Measurements from ENCODE around the gene SIAH3.
"Not testable (repeated sequence)": the region's sequence is repeated elsewhere in the genome, so short reads cannot be mapped to it uniquely, and the experiment has no call there.

Gene SIAH3

DNA sequence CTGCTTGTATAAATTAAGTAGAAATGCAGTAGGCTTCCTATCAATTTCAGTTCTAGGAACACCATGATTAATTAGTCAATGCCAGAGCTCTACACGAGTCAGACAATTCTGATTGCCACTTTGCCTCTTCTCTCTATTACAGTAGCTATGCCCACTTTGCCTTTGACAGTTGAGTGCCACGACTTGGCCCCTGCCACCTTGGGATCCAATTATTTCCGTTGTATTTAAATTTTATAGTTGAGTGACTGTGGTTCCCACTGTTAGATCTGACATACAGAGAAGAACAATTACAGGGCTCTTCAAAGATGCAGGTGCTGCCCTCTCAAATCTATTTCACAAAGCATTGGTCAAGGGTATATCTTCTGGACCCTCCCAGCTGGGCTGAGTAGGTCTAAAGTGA, 94.0 kb downstream of the SIAH3 start:
- not testable (repeated sequence) for H3K4me3 ChIP-seq (ENCODE audit: low read depth, low read length); H3K9ac ChIP-seq (ENCODE audit: low read depth, low read length); H3K27me3 ChIP-seq (ENCODE audit: control insufficient read depth, insufficient read depth, low read length); H3K4me1 ChIP-seq (ENCODE audit: control insufficient read depth, insufficient read depth, low read length); H3K9me3 ChIP-seq (ENCODE audit: control insufficient read depth, insufficient read depth, low read length); H3K27ac ChIP-seq (ENCODE audit: low read depth, low read length); H3K36me3 ChIP-seq (ENCODE audit: control insufficient read depth, insufficient read depth, low read length)

DNA sequence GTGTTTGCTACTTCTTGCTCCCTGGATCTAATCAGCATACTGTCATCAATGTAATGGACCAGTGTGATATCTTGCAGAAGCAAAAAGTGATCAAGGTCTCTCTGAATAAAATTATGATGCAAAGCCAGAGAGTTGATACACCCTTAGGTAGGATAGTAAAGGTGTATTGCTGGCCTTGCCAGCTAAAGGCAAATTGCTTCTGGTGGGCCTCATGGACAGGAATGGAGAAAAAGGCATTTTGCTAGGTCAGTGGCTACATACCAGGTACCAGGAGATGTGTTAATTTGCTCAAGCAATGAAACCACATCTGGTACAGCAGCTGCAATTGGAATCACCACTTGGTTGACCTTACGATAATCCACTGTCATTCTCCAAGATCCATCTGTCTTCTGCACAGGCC, 95.1 kb downstream of the SIAH3 start:
- H3K4me1 ChIP-seq (ENCODE audit: control insufficient read depth, insufficient read depth, low read length); H3K9ac ChIP-seq (ENCODE audit: low read depth, low read length); H3K27me3 ChIP-seq (ENCODE audit: control insufficient read depth, insufficient read depth, low read length); H3K4me3 ChIP-seq (ENCODE audit: low read depth, low read length); H3K9me3 ChIP-seq (ENCODE audit: control insufficient read depth, insufficient read depth, low read length); H3K27ac ChIP-seq (ENCODE audit: low read depth, low read length); H3K36me3 ChIP-seq (ENCODE audit: control insufficient read depth, insufficient read depth, low read length): not testable (repeated sequence)

DNA sequence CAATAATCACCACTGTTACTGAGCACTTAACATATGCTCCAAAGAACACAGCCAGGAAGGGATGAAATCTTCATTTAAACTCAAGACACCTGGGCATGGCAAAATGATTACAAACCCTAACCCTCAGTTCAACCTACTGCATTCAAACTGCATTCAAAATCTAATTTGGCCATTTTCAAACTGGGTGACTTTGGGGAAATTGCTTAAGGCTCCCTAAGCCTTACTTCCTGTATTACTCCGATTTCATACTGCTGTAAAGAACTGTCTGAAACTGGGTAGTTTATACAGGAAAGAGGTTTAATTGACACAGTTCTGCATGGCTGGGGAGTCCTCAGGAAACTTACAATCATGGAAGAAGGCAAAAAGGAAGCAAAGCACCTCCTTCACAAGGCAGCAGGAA, 99.0 kb downstream of the SIAH3 start:
- Histone ChIP-seq H3K27me3 (ENCODE audit: control insufficient read depth, insufficient read depth, low read length) (no peaks in the 10 kb centered on the region), H3K9ac (ENCODE audit: low read depth, low read length) (no peak overlapping the region), H3K27ac (ENCODE audit: low read depth, low read length) (no peak overlapping the region)

DNA sequence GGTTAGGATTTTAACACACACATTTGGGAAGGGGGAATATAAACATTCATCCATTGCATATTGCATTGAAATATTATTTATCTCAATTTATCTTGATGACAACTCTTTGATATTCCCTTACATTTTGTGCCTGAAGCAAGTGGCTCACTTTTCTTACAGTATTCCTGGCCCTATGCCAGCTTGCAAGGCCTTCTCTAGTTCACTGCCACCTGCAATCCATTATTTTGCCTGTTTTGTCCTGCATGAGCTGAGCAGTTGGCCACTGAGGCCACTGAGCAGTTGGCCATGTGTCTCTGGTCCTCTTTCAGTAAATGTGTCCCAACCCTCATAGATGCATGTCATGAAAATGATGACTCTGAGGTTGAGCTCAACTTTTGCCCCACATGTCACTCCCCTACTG, 99.7 kb downstream of the SIAH3 start:
- no peak overlapping the region for H3K4me3 ChIP-seq (ENCODE audit: low read depth, low read length)
- no peaks in the 10 kb centered on the region for H3K36me3 ChIP-seq (ENCODE audit: control insufficient read depth, insufficient read depth, low read length)
- H3K9ac ChIP-seq (ENCODE audit: low read depth, low read length) = no peak overlapping the region
- no peaks in the 10 kb centered on the region for H3K27me3 ChIP-seq (ENCODE audit: control insufficient read depth, insufficient read depth, low read length)
- no peaks in the 10 kb centered on the region for H3K9me3 ChIP-seq (ENCODE audit: control insufficient read depth, insufficient read depth, low read length)
- no peak overlapping the region for H3K27ac ChIP-seq (ENCODE audit: low read depth, low read length)
- peaks cover 2% of the 10 kb centered on the region; the same call in 1 of the 2 replicates for H3K4me1 ChIP-seq (ENCODE audit: control insufficient read depth, insufficient read depth, low read length)

More for the DNA sequence above, 99.0 kb downstream of the SIAH3 start:
- Histone ChIP-seq H3K4me1 (ENCODE audit: control insufficient read depth, insufficient read depth, low read length) (peaks cover 2% of the 10 kb centered on the region; the same call in 1 of the 2 replicates), H3K4me3 (ENCODE audit: low read depth, low read length) (no peak overlapping the region), H3K36me3 (ENCODE audit: control insufficient read depth, insufficient read depth, low read length) (no peaks in the 10 kb centered on the region), H3K9me3 (ENCODE audit: control insufficient read depth, insufficient read depth, low read length) (no peaks in the 10 kb centered on the region)

DNA sequence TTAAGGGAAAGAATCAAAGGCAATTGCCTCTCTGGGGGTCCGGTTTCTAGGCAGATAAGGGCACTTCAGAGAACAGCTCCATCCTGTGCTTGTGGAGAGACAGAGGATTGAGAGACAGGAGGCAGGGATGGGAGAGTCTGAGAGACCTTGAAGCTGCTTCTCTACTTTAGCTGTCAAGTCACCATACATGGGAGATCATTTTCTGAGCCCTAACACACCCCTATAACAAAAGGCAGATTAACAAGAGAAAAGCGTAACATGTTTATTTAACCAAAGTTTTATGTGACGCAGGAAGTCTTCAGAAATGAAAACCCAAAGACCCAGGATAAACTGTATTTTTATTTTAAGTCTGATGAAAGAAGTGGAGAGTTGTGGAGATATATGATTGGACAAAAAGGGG, 101.0 kb downstream of the SIAH3 start:
- Histone ChIP-seq H3K27ac (ENCODE audit: low read depth, low read length) (no peak overlapping the region), H3K9me3 (ENCODE audit: control insufficient read depth, insufficient read depth, low read length) (no peaks in the 10 kb centered on the region), H3K9ac (ENCODE audit: low read depth, low read length) (no peak overlapping the region), H3K4me3 (ENCODE audit: low read depth, low read length) (no peak overlapping the region), H3K27me3 (ENCODE audit: control insufficient read depth, insufficient read depth, low read length) (no peaks in the 10 kb centered on the region), H3K36me3 (ENCODE audit: control insufficient read depth, insufficient read depth, low read length) (no peaks in the 10 kb centered on the region), H3K4me1 (ENCODE audit: control insufficient read depth, insufficient read depth, low read length) (peaks cover 2% of the 10 kb centered on the region; the same call in 1 of the 2 replicates)

DNA sequence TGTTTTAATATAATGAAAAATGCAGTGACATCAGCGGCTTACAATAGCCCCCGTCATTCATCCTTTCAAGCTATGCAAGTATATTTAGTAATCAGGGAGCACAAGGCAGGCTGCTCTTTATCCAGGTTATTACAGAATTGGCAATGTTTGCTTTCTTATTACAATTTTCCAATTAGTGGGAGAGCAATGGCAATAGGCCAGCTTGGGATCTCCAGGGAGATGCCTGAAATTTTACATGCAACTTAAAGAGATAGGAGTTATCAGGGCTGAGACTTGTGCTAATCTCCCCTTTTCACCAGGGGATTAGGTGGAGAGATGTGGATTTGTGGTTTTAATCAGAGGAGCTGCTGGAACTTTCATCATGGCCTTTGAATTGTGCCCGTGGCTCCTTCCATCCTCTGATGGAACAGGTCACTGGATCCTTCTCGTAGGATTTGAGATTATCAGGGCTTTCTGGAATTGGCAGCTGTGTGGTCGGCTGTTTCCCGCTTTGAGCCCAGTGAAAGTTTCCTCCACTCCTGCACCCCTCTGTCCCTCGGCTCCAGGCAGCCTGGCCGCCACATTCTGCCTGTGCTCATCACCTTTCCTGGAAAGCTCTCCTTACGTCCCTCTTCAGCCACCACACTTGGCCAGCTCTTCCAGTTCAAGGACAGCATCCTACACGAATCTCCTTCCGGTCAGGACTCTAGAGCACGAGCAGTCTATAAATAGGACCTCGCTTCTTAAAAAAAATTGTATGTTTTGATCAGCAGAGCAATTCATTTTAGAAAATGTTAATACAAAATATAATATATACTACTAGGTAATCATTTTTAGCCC, 102.4 kb downstream of the SIAH3 start:
- H3K4me1 ChIP-seq (ENCODE audit: control insufficient read depth, insufficient read depth, low read length) = peaks cover 2% of the 10 kb centered on the region; the same call in 1 of the 2 replicates
- H3K4me3 ChIP-seq (ENCODE audit: low read depth, low read length) = no peak overlapping the region
- H3K9ac ChIP-seq (ENCODE audit: low read depth, low read length) = no peak overlapping the region
- no peaks in the 10 kb centered on the region for H3K9me3 ChIP-seq (ENCODE audit: control insufficient read depth, insufficient read depth, low read length)
- H3K27me3 ChIP-seq (ENCODE audit: control insufficient read depth, insufficient read depth, low read length) = no peaks in the 10 kb centered on the region
- H3K36me3 ChIP-seq (ENCODE audit: control insufficient read depth, insufficient read depth, low read length) = no peaks in the 10 kb centered on the region
- no peak overlapping the region for H3K27ac ChIP-seq (ENCODE audit: low read depth, low read length)

DNA sequence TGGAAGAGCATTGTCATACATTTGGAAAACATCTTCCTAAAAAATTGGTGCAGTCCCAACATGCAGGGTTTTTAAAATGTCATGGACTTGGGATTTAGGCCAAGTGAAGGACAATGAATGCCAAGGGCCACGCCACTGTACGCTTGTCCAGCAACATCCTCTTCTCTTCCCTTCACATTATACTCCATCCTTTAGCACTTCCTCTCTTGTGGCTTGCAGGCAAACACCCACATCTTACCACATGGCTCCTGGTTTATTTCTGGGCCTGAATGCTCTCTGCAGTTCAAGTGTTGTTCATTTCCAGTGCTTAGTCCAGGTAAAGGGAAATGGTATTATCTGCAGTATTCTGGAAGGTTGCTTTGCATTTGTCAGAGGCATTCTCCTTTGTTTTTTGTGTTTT, 104.5 kb downstream of the SIAH3 start:
- Histone ChIP-seq H3K27ac (ENCODE audit: low read depth, low read length) (no peak overlapping the region), H3K4me3 (ENCODE audit: low read depth, low read length) (no peak overlapping the region), H3K4me1 (ENCODE audit: control insufficient read depth, insufficient read depth, low read length) (peaks cover 2% of the 10 kb centered on the region; the same call in 1 of the 2 replicates), H3K27me3 (ENCODE audit: control insufficient read depth, insufficient read depth, low read length) (no peaks in the 10 kb centered on the region), H3K36me3 (ENCODE audit: control insufficient read depth, insufficient read depth, low read length) (no peaks in the 10 kb centered on the region), H3K9ac (ENCODE audit: low read depth, low read length) (no peak overlapping the region), H3K9me3 (ENCODE audit: control insufficient read depth, insufficient read depth, low read length) (no peaks in the 10 kb centered on the region)

DNA sequence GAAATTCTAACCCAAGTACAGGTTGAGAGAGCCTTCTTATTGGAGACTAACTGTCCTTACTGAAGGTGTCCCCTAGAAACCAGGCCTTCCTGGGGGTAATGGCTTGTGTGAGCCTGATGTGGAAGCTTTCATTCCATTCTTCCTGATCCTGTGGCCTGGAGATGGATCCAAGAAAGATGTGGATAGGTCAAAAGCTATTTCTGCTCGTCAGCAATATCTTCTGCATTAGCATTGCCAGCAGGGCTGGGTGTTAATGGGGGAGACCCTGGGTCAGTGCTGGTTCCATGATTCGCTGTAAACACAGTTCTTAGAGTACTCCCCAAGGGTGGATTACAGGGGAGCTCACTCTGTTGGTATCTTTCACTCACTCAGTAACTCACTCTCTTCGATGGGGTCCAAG, 106.6 kb downstream of the SIAH3 start:
- Histone ChIP-seq H3K9ac (ENCODE audit: low read depth, low read length) (no peak overlapping the region), H3K27me3 (ENCODE audit: control insufficient read depth, insufficient read depth, low read length) (no peaks in the 10 kb centered on the region), H3K9me3 (ENCODE audit: control insufficient read depth, insufficient read depth, low read length) (no peaks in the 10 kb centered on the region), H3K4me3 (ENCODE audit: low read depth, low read length) (no peak overlapping the region), H3K27ac (ENCODE audit: low read depth, low read length) (no peak overlapping the region), H3K36me3 (ENCODE audit: control insufficient read depth, insufficient read depth, low read length) (no peaks in the 10 kb centered on the region), H3K4me1 (ENCODE audit: control insufficient read depth, insufficient read depth, low read length) (peaks cover 2% of the 10 kb centered on the region; the same call in 1 of the 2 replicates)

DNA sequence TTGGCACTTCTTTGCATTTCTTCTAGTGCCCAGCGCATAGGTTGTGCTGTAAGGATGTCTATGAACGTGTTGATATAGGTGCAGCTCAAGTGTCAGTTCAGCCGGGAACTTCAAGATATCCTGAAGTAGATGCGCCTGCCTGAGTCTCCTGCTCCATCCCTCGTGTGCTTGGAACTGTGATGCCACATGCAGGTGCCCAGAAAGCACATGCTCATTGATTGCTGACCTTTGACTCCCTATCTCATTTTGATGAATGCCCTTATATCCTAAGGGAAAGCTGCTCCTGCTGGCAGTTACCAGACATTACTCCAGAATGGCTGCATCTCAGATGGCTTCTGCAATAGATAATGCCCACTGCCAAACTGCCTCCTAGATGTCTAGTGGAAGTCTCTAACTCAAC, 108.6 kb downstream of the SIAH3 start:
- Histone ChIP-seq H3K36me3 (ENCODE audit: control insufficient read depth, insufficient read depth, low read length) (no peaks in the 10 kb centered on the region), H3K9ac (ENCODE audit: low read depth, low read length) (no peak overlapping the region), H3K27ac (ENCODE audit: low read depth, low read length) (no peak overlapping the region), H3K27me3 (ENCODE audit: control insufficient read depth, insufficient read depth, low read length) (no peaks in the 10 kb centered on the region), H3K4me3 (ENCODE audit: low read depth, low read length) (no peak overlapping the region), H3K4me1 (ENCODE audit: control insufficient read depth, insufficient read depth, low read length) (no peaks in the 10 kb centered on the region), H3K9me3 (ENCODE audit: control insufficient read depth, insufficient read depth, low read length) (no peaks in the 10 kb centered on the region)

DNA sequence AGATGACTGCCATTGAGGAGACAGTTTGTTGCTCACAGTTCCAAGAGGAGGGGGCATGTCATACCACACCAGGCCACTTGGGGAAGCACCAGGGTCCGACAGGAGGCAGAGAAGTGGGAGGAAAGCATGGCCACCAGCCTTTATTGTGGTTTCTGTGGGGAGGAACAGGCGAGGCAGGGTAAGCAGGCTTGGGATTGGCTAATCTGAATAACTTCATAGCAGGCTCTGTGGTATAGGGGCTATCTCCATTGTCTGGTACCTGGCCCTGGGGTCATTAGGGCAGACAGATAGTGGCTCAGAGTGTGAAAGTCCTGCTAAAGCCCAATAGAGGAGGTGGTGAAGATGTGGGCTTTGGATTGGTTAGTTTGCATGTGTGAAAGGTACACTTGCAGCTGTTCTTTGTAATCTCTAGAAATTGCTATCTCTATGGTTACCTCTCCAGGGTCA, 114.0 kb downstream of the SIAH3 start:
- H3K9ac ChIP-seq (ENCODE audit: low read depth, low read length) = no peak overlapping the region
- H3K4me1 ChIP-seq (ENCODE audit: control insufficient read depth, insufficient read depth, low read length) = no peaks in the 10 kb centered on the region
- H3K36me3 ChIP-seq (ENCODE audit: control insufficient read depth, insufficient read depth, low read length) = no peaks in the 10 kb centered on the region
- H3K4me3 ChIP-seq (ENCODE audit: low read depth, low read length) = no peak overlapping the region
- H3K9me3 ChIP-seq (ENCODE audit: control insufficient read depth, insufficient read depth, low read length) = no peaks in the 10 kb centered on the region
- H3K27ac ChIP-seq (ENCODE audit: low read depth, low read length) = no peak overlapping the region
- H3K27me3 ChIP-seq (ENCODE audit: control insufficient read depth, insufficient read depth, low read length) = no peaks in the 10 kb centered on the region

DNA sequence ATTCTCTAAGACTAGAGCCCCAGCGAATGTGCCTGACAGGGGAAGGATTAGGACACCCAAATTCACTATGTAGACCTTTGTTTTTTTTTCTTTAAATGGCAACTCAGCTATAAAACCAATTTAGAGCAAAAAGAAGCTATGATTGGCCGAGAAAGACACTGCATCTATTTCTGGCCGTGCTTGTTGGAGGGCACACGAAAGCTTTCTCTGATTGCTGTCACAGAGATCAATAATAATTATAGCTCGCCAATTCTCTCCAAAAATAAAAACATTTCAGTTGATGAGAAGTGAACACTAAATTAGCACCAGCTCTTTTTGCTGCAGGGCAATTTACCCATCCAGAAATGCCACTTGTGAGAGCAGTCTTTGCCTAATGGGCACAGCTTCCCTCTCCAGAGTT, 118.2 kb downstream of the SIAH3 start:
- no peaks in the 10 kb centered on the region for H3K27me3 ChIP-seq (ENCODE audit: control insufficient read depth, insufficient read depth, low read length)
- no peak overlapping the region for H3K9ac ChIP-seq (ENCODE audit: low read depth, low read length)
- H3K4me1 ChIP-seq (ENCODE audit: control insufficient read depth, insufficient read depth, low read length) = no peaks in the 10 kb centered on the region
- H3K36me3 ChIP-seq (ENCODE audit: control insufficient read depth, insufficient read depth, low read length) = no peaks in the 10 kb centered on the region
- H3K9me3 ChIP-seq (ENCODE audit: control insufficient read depth, insufficient read depth, low read length) = no peaks in the 10 kb centered on the region
- no peak overlapping the region for H3K4me3 ChIP-seq (ENCODE audit: low read depth, low read length)
- no peak overlapping the region for H3K27ac ChIP-seq (ENCODE audit: low read depth, low read length)
